ENCODE results near the gene FOXD4L6.
"Not testable (repeated sequence)": the region's sequence is repeated elsewhere in the genome, so short reads cannot be mapped to it uniquely, and the experiment has no call there.

Gene FOXD4L6

DNA sequence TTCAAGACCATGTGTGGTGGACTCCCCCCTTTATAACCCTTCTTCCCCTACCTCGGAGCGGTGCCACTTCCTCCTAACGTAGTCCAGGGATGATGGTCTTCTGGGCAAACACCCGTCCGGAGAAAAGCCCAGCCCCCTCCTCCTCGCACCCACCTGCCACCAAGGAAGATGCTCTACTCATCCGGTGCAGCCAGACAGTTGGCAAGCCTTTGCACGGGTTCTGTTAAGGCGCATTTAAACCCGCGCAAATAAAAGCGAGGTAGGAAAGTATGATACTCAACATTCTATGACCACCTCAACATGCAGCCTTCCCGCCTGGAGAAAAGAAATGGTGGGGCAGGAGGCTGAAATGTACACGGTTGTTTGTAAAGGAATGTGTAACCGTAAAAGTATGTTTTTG is at the start of gene FOXD4L6:
Gene FOXD4L6 (minus strand): TSS at position 101 of the 400 bp plus-strand sequence. CDS start 298 bp downstream, outside the sequence.
- not testable (repeated sequence) for DNase-seq (ENCODE audit: low read depth, low spot score)

DNA sequence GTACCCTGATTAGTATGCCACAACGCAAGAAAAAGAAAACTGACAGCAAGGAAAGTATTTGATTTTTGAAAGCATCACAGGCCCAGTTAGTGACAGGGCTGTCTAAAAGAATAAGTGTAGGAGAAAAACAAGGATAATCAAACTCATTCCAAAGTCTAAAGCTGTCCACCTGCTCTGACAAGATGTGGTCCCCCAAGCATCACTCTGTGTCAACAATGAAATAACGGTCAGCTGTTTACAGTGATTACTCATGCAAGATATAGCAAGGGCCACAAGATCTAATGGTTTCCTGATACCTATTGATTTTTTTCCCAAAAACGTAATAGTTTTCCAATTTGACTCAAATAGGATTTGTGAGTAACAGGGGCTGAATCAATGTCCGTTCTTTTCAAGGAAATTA is 46.5 kb upstream of the FOXD4L6 start:
- DNase-seq (ENCODE audit: low read depth, low spot score), result not testable (repeated sequence)

DNA sequence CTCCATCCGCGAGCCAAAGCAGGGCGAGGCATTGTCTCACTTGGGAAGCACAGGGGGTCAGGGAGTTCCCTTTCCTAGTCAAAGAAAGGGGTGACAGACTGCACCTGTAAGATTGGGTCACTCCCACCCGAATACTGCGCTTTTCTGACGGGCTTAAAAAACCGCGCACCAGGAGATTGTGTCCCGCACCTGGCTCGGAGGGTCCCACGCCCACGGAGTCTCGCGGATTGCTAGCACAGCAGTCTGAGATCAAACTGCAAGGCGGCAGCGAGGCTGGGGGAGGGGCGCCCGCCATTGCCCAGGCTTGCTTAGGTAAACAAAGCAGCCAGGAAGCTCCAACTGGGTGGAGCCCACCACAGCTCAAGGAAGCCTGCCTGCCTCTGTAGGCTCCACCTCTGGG is 21.6 kb upstream of the FOXD4L6 start:
- DNase-seq (ENCODE audit: low read depth, low spot score), result not testable (repeated sequence)

DNA sequence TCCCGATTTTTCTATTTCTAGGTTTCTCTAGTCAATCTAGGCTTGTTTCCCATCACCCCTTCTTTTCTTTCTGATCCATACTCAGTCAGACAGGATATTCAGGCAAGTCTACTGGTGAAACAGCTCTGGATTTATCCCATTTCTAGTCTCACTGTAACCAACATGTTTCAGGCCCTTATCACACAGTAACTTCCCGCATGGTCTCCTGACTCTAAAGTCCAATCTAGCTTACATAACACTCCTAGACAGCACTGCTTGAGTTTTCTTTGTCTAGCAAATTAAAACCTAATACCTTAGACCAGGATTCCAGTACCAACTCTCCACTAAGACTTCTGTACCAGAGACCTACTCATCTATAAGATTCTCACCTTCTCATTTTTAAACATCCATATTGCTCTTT is 13.4 kb upstream of the FOXD4L6 start:
- DNase-seq (ENCODE audit: low read depth, low spot score), result not testable (repeated sequence)

DNA sequence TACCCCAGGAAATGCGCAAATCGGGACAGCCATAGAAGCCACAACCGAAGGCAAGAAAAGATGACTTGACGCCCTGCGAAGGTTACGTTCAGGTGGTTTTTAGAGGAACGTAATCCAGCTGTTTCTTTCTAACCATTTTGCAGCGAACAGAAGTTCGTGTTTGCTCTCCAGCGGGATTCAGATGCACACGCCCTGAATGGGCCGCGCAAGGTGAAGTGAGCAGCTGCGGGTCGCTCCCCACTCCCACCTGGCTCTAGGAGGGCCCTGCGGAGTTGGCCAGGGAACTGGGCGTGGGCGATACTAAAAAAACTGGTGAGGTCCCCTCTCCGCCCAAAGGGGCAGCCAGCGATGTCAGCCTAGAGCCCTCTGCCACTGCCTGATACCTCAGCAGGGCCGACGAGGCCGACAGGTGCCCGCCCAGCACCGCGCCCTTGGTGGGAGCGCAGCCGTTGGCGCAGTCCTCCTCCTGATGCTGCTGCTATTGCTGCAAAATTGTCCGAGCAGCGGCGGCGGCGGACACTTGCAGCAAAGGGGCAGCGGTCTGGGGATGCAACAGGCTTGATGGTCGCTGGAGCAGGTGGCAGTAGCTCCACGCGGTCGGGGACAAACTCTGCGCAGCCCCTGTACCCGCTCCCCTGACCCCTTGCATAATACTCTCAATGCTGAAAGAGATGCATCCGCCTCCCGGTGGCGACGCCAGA is 1.6 kb downstream of the FOXD4L6 start:
- not testable (repeated sequence) for DNase-seq (ENCODE audit: low read depth, low spot score)

DNA sequence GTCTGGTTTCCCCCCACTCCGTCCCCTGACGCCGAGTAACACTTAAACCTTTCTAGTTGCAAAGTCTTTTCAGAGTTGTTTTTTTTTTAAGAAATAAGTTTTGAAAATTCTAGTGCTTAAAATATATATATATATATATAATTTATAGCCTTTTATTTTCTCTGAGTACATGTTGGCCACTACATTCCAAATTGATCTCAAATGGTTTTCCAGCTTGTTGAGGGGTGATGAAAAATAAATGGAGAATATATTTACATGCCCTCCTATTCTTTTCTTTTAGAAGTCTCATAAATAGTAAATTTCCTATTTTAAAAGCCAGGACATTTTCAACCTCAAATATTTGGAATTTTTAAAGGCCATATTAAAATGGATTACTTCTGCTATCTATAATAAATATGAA is 2.5 kb downstream of the FOXD4L6 start:
- DNase-seq (ENCODE audit: low read depth, low spot score), result not testable (repeated sequence)

DNA sequence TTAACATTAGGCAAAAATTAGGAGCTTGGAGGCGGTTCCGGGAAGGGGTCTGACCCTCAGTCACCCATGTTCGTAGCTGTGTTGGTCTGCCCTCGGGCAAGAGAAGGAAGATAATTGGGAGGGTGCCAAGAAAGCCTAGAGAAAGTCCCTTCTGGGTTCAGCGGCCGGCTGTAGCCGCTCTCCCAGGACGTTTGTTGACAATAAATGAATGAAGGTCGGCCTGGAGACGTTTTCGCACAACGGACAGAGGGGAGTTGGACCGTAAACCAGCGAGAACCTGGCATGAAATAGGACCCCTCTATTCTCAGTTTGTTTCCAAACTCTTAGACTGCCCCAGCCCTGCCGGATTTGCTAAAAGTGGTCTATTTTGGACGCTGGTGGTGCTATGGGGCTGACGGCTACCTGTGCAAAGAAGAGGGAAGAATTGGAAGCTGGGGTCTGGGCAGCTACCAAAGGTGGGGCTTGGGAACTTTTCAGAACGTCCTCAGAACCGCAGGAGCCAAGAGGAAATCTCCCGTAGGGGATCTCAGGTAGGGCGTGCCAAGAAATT is 3.3 kb downstream of the FOXD4L6 start:
- not testable (repeated sequence) for DNase-seq (ENCODE audit: low read depth, low spot score)

DNA sequence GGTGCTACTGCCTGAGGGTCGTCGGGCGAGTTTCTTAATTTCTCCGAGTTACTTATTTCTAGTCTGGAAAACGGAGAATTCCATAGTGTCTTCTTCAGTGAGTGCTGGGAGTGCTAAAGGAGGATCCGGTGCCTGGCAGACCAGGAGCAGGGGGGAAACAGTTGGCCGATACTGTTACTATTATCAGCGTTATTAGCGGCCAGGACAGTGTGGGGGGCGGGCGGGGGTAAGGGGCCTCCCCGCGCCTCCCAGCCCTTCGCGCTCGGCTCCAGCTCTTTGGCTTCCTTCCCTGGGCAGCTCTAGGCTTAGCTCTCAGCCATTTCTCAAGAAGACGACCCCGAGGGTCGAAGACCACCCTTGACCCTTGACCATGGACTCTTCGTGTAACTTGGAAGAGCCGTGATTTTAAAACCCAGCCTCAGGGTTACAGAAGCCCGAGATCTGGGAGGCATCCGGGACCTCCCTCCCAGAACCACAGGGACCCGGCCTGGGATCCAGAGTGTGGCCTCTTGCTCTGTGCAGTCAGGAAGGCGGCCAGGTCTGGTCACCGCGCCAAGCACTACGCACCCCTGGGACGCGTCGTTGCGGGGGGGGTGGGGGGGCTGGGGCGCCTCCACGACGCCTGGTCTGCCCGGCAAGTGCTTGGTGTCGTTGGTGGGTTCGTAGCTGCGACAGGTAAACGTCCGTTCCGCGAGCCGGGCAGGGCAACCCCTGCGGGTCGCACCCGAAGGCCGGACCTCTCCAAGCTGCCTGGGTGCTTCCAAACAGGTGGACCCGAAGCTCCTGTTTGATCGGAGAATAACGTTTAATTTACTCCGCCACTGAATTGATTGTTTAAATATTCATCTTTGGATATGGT is 4.0 kb downstream of the FOXD4L6 start:
- DNase-seq (ENCODE audit: low read depth, low spot score), result not testable (repeated sequence)

DNA sequence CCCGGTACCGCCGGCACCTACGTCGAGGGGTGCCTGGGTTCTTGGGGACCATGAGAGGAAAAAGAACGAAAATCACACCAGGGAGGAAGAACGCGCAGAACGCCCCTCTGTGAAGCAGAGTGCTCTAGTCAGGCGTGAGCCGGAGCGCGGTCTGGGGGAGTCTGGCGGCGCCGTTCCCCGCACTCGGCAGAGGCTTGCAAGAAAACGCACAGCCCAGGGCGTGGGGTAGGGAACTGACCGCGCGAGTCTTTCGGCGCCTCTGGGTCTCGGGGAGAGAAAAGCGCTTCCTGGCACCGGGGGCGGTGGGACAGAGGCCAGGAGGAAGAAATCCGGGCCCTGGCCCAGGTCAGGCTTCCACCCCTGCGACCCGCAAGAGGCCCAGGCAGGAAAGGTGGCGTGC is 4.7 kb downstream of the FOXD4L6 start:
- not testable (repeated sequence) for DNase-seq (ENCODE audit: low read depth, low spot score)

DNA sequence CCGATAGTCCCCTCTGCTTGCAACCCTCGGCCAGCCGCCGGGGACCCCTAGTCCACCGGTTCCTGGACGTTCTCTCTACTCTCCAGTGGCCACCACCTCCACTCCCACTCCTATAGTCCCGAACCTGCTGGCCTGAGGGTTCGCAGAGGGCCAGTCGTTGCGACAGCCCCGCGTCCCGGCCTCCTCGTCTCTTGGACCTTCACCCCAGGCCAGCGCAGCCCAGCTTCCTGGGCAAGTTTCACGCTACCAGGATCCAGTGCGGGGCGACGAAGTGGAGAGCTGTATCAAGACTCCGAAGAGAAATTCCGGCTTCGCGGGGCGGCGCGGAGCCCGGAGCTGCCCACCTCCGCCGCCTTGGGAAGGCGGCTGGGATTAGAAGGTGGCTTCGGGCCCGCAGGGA is 5.1 kb downstream of the FOXD4L6 start:
- not testable (repeated sequence) for DNase-seq (ENCODE audit: low read depth, low spot score)

DNA sequence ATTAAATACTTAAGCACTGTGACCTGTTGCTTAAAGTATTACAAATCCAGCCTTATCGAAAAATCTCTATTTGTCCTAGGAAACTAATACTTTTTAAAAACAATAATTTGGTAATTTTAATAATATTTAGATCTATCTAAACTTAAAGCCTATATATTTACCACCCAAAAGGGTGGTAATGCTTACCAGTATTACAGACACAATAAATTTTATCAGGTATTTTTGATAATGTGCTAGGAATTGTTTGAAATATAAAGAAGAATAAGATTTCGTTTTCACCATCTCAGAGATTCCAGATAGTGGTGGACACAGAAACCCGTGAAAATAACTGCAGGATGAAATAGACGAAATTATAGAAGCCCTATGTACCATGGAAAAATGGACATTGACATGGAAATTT is 7.8 kb downstream of the FOXD4L6 start:
- DNase-seq (ENCODE audit: low read depth, low spot score), result not testable (repeated sequence)

DNA sequence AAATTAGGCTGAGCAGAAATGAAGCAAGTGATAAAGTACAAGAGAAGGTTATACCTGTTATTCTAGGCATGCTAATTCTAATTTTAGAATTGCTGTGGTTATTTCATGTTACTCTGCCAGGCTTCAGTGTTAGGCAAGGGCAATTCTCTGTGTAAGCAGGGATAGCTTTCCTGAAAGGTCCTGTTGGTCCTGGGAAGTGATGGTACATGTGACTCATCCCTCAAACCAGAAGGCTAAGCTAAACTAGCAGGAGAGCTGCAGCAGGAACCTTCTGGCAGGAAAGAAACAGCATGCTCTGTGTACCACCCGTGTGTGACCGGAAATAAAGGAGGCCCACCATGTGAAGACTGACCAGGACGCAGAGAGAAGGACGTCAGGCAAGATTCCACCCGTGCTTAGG is 8.8 kb downstream of the FOXD4L6 start:
- DNase-seq (ENCODE audit: low read depth, low spot score), result not testable (repeated sequence)

DNA sequence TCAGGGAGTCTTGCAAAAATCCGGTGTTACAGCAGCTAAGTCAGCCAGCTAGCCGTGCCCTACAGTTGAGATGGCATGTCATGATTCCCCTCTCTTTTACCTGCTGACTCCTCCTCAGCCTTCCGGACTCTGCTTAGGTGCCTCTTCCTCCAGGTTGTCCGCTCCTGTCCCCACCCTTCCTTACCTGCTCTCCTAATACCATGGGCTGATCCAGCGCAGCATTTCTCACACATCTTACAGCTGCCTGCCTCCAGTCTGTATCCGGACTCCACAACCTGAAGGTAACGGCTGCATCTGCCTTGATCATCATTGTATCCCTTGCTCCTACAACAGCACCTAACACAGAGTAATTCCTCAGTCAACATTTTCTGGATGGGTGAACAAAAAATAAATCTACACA is 9.2 kb downstream of the FOXD4L6 start:
- DNase-seq (ENCODE audit: low read depth, low spot score), result not testable (repeated sequence)

DNA sequence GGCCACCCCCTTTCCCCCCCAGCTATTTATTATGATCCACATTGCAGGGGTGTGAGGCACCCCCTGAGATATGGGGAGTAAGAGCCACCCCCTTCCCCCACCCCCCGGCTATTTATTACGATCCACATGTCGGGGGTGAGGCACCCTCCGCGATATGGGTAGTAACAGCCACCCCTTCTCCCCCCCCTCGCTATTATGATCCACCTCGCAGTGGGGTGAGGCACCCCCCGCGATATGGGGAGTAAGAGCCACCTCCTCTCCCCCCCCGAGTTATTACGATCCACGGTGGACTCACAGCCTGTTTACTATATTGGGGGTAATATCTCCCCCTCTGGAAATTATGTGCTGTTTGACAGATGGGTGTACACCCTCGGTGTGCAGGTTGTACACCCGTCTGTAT is 15.1 kb downstream of the FOXD4L6 start:
- not testable (repeated sequence) for DNase-seq (ENCODE audit: low read depth, low spot score)

DNA sequence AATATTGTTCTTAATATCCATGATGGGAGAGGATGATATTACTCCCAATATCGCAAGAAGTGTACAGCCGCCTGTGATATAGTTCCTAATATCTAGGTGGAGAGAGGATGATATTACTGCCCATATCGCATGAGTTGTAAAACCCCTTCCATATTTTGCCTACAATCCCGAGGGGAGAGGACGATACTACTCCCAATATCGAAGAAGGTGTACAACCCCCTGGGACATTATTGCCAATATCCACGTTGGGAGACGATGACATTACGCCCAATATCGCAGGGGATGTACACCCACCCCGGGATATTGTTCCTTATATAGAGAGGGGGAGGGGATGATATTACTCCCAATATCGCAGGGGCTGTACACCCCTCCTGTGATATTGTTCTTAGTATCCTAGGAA is 17.1 kb downstream of the FOXD4L6 start:
- not testable (repeated sequence) for DNase-seq (ENCODE audit: low read depth, low spot score)

DNA sequence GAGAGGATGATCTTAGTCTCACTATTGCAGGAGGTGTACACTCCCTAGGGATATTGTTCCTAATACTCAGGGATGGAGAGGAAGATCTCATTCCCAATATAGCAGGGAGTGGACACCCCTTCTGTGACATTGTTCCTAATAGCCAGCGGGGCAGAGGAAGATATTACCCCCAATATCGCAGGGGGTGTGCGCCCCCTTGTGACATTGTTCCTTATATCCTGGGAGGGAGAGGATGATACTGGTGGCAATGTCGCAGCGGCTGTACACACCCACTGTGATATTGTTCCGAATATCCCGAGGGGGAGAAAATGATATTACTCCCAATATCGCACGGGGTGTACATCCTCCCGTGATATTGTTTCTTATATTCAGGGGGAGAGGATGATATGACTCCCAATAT is 17.6 kb downstream of the FOXD4L6 start:
- DNase-seq (ENCODE audit: low read depth, low spot score), result not testable (repeated sequence)

DNA sequence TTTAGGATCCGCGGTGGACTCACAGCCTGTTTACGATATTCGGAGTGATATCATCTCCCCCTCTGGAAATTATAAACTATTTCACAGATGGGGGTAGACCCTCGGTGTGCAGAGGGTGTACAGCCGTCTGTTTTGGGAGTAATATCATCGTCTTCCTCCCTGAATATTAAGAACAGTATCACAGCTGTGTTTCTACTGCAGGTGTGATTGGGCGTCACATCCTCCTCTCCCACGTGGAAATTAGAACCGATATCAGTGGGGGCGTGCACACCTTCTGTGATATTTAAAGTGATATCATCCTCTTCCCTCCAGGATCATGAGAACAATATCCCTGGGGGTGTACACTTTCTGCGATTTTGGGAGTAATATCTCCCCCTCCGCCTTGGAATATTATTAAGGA is 19.2 kb downstream of the FOXD4L6 start:
- not testable (repeated sequence) for DNase-seq (ENCODE audit: low read depth, low spot score)

DNA sequence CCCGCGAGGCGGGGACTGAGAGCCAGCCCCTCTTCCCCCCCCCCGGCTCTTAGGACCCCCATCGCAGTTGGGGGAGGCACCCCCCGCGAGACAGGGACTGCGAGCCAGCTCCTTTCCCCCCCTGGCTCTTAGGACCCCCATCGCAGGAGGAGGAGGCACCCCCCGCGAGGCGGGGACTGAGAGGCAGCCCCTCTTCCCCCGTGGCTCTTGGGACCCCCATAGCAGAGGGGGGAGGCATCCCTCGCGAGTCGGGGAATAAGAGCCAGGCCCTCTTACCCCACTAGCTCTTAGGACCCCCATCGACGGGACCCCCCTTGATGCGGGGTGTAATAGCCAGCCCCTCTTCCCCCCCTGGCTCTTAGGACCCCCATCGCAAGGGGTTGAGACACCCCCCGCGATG is 19.7 kb downstream of the FOXD4L6 start:
- DNase-seq (ENCODE audit: low read depth, low spot score), result not testable (repeated sequence)

DNA sequence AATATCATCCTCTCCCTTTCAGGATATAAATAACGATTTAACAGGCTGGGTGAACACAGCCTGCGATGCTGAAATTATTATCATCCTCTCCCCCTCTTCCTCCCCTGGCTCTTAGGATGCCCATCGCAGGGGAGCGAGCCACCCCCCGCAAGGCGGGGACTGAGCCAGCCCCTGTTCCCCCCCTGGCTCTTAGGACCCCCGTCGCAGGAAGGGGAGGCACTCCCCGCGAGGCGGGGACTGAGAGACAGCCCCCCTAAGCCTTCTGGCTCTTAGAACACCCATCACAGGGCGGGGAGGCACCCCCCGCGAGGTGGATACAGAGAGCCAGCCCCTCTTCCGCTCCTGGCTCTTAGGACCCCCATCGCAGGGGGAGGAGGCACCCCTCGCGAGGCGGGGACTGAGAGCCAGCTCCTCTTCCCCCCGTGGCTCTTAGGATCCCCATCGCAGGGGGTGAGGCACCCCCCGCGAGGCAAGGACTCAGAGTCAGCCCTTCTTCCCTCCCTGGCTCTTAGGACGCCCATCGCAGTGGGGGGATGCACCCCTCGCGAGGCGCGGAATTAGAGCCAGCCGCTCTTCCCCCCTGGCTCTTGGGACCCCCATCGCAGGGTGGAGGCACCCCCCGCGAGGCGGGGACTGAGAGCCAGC is 21.9 kb downstream of the FOXD4L6 start:
- DNase-seq (ENCODE audit: low read depth, low spot score), result not testable (repeated sequence)

DNA sequence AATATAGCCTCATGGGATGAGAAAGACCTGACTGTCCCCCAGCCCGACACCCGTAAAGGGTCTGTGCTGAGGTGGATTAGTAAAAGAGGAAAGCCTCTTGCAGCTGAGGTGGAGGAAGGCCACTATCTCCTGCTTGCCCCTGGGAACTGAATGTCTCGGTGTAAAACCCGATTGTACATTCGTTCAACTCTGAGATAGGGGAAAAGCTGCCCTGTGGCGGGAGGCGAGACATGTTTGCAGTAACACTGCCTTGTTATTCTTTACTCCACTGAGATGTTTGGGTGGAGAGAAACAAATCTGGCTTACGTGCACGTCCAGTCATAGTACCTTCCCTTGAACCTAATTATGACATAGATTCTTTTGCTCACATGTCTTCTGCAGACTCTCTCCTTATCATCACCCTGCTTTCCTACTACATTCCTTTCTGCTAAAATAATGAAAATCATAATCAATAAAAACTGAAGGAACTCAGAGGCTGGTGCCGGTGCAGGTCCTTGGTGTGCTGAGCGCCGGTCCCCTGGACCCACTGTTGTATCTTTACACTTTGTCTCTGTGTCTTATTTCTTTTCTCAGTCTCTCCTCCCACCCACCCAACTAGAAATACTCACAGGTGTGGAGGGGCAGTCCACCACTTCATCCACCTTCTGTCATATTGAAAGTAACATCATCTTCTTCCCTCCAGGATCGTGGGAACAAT is 22.8 kb downstream of the FOXD4L6 start:
- DNase-seq (ENCODE audit: low read depth, low spot score), result not testable (repeated sequence)

DNA sequence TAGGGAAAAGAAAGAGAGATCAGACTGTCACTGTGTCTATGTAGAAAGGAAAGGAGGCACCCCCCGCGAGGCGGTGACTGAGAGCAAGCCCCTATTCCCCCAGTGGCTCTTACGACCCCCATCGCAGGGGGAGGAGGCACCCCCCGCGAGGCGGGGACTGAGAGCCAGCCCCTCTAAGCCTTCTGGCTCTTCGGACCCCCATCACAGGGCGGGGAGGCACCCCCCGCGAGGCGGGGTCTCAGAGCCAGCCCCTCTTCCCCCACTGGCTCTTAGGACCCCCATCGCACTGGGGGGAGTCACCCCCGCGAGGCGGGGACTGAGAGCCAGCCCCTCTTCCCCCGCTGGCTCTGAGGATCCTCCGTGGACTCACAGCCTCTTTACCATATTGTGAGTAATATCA is 23.9 kb downstream of the FOXD4L6 start:
- DNase-seq (ENCODE audit: low read depth, low spot score), result not testable (repeated sequence)
